Subcutaneous adipose tissue (tissue), 4 donors: ENCODE data around the gene LAMB4. TPM values are rescaled to one million over a fixed set of nuclear protein-coding genes. Genes with fewer than 3 reads are reported as not detected.

ENCODE experiments used
- total RNA-seq, 4 donors: library from RNA; depleted of rRNA; stranded (reverse); fragments of >200 nt; gene quantifications; one replicate each; pipeline ENCODE4 v1.1.0, GENCODE V29; 2016
- TF ChIP-seq, protein P1 (sequence below): fragments of 450-650 bp; IDR thresholded peaks from one replicate; pipeline ENCODE4 v1.5.1; 2016; ENCODE audit warnings: low read depth, mild to moderate bottlenecking, control low read depth, antibody characterized with exemption, moderate library complexity

Gene LAMB4
- total RNA-seq, 4 donors from 2014 or later = not detected

DNA sequence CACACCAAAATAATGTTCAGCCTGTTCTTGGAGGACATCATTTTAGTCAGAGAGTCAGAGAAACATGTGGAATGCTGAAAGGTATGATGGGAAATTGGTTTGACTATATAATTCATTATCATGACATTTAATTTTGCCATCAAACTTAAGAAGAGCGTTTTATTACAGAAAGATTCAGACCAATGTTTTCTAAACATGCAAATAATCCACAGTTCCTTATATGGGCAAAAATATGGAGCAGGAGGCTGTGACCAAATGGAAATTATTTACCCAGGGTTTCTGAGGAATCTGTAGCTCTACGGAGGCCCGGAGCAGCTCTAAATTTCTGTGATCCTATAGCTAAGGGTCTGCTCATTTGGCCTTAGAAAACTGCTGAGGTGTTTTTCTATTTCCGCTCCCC lies 33.2 kb downstream of the LAMB4 start:
- TF ChIP-seq, protein P1, sequence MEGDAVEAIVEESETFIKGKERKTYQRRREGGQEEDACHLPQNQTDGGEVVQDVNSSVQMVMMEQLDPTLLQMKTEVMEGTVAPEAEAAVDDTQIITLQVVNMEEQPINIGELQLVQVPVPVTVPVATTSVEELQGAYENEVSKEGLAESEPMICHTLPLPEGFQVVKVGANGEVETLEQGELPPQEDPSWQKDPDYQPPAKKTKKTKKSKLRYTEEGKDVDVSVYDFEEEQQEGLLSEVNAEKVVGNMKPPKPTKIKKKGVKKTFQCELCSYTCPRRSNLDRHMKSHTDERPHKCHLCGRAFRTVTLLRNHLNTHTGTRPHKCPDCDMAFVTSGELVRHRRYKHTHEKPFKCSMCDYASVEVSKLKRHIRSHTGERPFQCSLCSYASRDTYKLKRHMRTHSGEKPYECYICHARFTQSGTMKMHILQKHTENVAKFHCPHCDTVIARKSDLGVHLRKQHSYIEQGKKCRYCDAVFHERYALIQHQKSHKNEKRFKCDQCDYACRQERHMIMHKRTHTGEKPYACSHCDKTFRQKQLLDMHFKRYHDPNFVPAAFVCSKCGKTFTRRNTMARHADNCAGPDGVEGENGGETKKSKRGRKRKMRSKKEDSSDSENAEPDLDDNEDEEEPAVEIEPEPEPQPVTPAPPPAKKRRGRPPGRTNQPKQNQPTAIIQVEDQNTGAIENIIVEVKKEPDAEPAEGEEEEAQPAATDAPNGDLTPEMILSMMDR = no peak

DNA sequence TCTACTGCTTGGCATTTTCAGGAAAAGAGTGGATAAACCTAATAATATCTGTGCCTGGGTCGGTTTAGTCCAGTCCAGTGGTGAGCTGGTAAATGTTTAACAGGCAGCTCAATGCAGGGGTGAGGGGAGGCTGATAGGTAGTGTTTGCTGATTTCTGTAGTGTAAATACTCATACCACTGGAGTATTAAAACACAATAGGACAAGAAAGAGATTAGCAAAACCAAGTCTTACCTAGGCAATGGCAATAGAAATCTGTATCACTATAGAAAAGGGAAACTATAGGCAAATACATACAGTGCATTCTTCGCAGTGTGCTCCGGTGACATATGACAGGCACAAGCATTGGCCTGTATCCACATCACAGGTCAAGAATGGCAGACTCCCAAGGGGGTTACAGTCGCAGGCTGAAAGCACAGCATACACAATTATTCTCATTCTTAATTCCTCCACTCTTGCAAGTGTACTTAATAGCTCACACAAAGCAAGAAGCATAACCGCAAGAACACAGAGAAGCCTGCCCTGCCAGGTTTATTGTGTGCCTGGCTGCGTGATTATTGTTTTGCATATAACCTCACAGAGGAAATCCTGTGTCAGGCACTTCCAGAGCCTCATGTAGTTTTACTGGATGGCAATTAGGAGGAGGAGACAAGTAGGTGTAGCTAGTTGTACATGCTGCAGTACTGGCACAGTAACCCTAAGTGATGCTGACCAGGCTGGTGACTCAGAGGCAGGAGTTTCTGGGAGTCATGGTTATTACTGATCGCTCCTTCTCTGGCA lies 35.0 kb downstream of the LAMB4 start:
- TF ChIP-seq, protein P1 = no peak

DNA sequence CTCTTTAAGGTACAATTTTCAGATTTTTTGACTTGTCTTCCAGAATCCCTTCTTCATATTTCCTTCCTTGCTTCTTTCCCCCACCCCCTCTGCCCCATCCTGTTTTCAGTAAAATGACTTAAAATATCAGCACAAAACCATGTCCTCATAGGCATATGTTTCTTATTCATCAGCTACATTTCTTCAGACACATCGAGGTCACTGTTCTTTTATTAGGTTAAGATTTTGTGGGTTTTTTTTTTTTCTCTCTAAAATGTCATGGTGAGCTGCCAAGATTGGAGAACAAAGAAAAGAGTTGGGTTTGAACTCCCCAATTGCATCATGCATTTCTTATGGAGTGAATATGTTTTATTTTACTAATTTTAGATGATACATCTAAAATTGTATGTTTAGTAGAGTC lies 35.8 kb downstream of the LAMB4 start:
- TF ChIP-seq, protein P1 = no peak

DNA sequence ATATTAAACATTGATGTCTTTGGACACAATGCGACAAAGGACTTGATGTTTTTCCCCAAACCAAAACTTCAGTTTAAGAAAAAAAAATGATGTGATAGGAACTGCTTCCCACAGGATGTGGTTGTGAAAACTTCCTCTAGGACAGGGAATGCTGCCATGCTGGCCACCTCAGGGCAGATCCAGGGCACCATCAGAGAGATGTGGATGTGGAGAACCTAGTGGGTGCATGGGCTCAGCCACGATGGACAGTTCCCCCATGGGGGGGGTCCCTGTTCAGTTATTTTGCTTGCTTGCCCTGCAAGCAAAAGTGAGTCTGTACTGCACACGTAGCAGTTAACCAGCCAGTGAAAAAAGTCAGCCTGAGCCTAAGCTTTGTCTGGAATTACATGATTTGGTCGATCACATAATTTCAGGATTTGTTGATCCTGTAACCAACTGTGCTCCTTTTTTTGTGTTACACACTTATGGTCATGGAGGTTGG lies 36.3 kb downstream of the LAMB4 start:
- TF ChIP-seq, protein P1 = no peak

DNA sequence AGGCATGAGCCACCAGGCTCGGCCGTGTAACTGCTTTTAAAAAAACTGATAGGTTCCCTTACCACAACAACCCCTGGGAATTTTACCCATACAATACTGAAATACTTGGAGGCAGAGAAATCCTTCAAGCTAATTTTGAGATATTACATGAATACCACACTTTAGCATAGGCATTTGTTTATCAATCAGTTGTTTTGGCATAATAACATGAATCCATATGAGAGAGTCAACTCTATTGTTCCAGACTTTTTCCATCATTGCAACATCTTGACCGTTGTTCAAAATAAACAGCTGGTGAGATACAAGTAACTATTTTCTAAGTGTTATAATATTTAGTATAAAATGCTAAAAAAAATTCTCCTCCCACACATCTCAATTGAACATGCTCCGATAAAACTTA lies 36.8 kb downstream of the LAMB4 start:
- TF ChIP-seq, protein P1 = no peak

DNA sequence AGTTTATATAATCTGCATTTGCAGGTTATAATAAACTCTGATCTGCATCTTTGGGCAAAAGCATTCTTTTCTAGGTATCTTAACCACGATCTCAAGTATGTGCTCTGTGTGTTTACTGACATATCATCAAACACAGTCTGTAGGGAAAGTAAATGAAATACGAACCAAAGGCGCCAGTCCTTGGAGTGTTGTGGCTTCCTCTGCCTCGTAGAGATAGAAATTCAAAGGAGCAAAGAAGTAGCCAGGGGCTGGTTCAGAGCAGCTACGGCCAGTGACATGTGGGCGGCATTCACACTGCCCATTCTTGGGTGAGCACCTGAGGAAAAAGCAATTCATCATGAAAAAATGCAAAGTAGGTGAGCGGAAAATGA lies 38.7 kb downstream of the LAMB4 start:
- TF ChIP-seq, protein P1 = no peak

DNA sequence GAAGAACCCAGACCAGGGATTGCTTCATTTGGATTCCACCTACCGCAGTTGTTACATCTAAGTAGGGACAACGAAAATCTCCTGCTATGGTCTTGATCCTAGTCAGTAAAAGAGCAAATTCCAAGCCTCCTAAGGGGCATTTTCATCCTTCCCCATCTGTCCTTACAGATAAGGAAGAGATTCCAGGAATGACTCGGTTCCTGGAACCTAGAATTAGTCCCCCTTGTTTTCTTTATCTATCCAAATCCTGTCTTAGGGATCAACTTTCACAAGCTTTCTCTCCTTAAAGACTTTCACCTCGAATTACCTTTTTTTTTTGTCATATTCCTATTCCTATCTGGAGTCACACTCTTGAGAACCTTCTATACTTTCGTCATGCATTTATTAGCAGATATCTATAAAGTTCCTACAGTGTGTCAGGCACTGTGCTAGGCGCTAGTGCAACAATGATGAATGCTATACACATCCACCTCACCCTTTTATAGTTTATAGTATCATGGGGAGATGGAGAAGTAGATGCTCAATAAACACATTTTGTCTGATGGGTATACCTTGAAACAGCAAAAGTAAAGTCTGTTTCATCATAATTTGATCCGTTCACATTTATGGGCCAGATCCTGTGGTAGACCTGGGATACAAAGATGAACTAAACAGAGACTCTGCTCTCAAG lies 39.2 kb downstream of the LAMB4 start:
- TF ChIP-seq, protein P1 = no peak
